H1 (cell line): ENCODE measurements around the gene RPL19. TPM values are rescaled to one million over a fixed set of nuclear protein-coding genes. Genes with fewer than 3 reads are reported as not detected.

Experiments
- CTCF ChIA-PET: fragments of 300-600 bp; sonication (Branson Sonifier 250); formaldehyde crosslinking; loops from one replicate; lab custom pipeline; 2021; ENCODE audit not compliant: partially characterized antibody; lab: Charles Lee
- POLR2A ChIA-PET: fragments of 300-600 bp; sonication (Branson Sonifier 250); formaldehyde crosslinking; loops from one replicate; lab custom pipeline; 2021; ENCODE audit warnings: inconsistent platforms; ENCODE audit not compliant: partially characterized antibody; lab: Charles Lee
- DNase-seq, 2 experiments: peaks; one replicate each; pipeline versions ENCODE4 v3.0.0 to v3.0.0-alpha.2; 2010 to 2022; ENCODE audit warnings: low spot score in 2 of 2, low read depth in 1 of 2, mixed read lengths in 1 of 2
- FAIRE-seq: peaks from 2 replicates; lab custom pipeline; 2011; peaks lifted over from hg19 to GRCh38; lab: Jason Lieb, UNC
- H2AFZ ChIP-seq: 2 replicates; pipeline ENCODE4 v1.8.1; 2012; ENCODE audit warnings: low read length, inconsistent platforms
- H2AK5ac ChIP-seq: 2 replicates; pipeline ENCODE4 v1.6.1; 2013; ENCODE audit warnings: low read depth, low read length
- H2BK120ac ChIP-seq: replicated peaks from 2 replicates; pipeline ENCODE3; 2013; ENCODE audit warnings: low read depth, low read length, inconsistent platforms
- H2BK12ac ChIP-seq: 2 replicates; pipeline ENCODE4 v1.6.1; 2013; ENCODE audit warnings: low read depth, low read length
- H2BK15ac ChIP-seq: 2 replicates; pipeline ENCODE4 v1.6.1; 2013; ENCODE audit warnings: low read length
- H2BK20ac ChIP-seq: 2 replicates; pipeline ENCODE4 v1.6.1; 2013; ENCODE audit warnings: low read length
- H2BK5ac ChIP-seq: 2 replicates; pipeline ENCODE4 v1.6.1; 2013; ENCODE audit warnings: low read depth, low read length
- H3K14ac ChIP-seq: 2 replicates; pipeline ENCODE4 v1.6.1; 2013; ENCODE audit warnings: inconsistent platforms; ENCODE audit not compliant: insufficient read length
- H3K18ac ChIP-seq: 2 replicates; pipeline ENCODE4 v1.6.1; 2013; ENCODE audit warnings: low read length; ENCODE audit errors: extremely low read depth
- H3K23ac ChIP-seq: 2 replicates; pipeline ENCODE4 v1.6.1; 2013; ENCODE audit warnings: inconsistent platforms; ENCODE audit not compliant: insufficient read length
- H3K23me2 ChIP-seq: 2 replicates; pipeline ENCODE4 v1.6.1; 2013; ENCODE audit warnings: low read depth, low read length
- H3K27ac ChIP-seq: 2 replicates; pipeline ENCODE4 v1.6.1; 2011; ENCODE audit warnings: low read depth, low read length, inconsistent platforms
- H3K27me3 ChIP-seq, 4 experiments: replicated peaks in 1 of 4; 1 replicate in 1 of 4; 2 replicates in 3 of 4; pipeline versions ENCODE4 v1.6.1 to v1.8.1; 2011 to 2013; ENCODE audit warnings: low read length in 3 of 4, mild to moderate bottlenecking in 3 of 4, inconsistent platforms in 2 of 4, mixed read lengths in 2 of 4, moderate library complexity in 1 of 4; ENCODE audit not compliant: control insufficient read depth in 3 of 4, insufficient read depth in 3 of 4; ENCODE audit errors: extremely low read depth in 1 of 4
- H3K36me3 ChIP-seq, 4 experiments: 2 replicates each; pipeline versions ENCODE4 v1.6.1 to v1.8.1; 2011 to 2013; ENCODE audit warnings: mild to moderate bottlenecking in 4 of 4, low read length in 3 of 4, moderate library complexity in 2 of 4, control low read depth in 1 of 4, inconsistent platforms in 1 of 4; ENCODE audit not compliant: insufficient read depth in 4 of 4, control insufficient read depth in 2 of 4
- H3K4ac ChIP-seq: replicated peaks from 2 replicates; pipeline ENCODE3; 2013; ENCODE audit warnings: low read length, low read depth, mixed read lengths, inconsistent platforms; ENCODE audit not compliant: insufficient read length
- H3K4me1 ChIP-seq, 4 experiments: replicated peaks in 1 of 4; 1 replicate in 1 of 4; 2 replicates in 3 of 4; pipeline versions ENCODE4 v1.6.1 to v1.8.1; 2011 to 2013; ENCODE audit warnings: low read length in 3 of 4, inconsistent platforms in 2 of 4, mixed read lengths in 1 of 4; ENCODE audit not compliant: insufficient read depth in 4 of 4, control insufficient read depth in 3 of 4
- H3K4me2 ChIP-seq, 2 experiments: 2 replicates each; pipeline versions ENCODE4 v1.6.1 to v1.8.1; 2011 to 2013; ENCODE audit warnings: low read depth in 2 of 2, low read length in 2 of 2, control low read depth in 1 of 2, inconsistent platforms in 1 of 2, mild to moderate bottlenecking in 1 of 2; ENCODE audit not compliant: insufficient read depth in 1 of 2
- H3K4me3 ChIP-seq, 4 experiments: fragments of 200-600, 300-600 bp in 1 of 4; sonication (generic), shearing (Covaris generic), sonication (Bioruptor Twin) in 1 of 4; 2 replicates each; pipeline versions ENCODE4 v1.5.1 to v1.8.1; 2011 to 2016; ENCODE audit warnings: low read length in 4 of 4, low read depth in 3 of 4, control low read depth in 2 of 4, inconsistent platforms in 2 of 4, mild to moderate bottlenecking in 2 of 4, mixed read lengths in 1 of 4, moderate library complexity in 1 of 4; ENCODE audit not compliant: insufficient read depth in 2 of 4; ENCODE audit errors: extremely low read depth in 1 of 4
- H3K56ac ChIP-seq: replicated peaks from 2 replicates; pipeline ENCODE3; 2013; ENCODE audit warnings: low read depth, mild to moderate bottlenecking, mixed read lengths, low read length, inconsistent platforms; ENCODE audit not compliant: insufficient read length
- H3K79me1 ChIP-seq: 2 replicates; pipeline ENCODE4 v1.6.1; 2013; ENCODE audit warnings: low read depth, low read length, control low read depth
- H3K79me2 ChIP-seq, 2 experiments: 2 replicates each; pipeline versions ENCODE4 v1.6.1 to v1.8.1; 2012 to 2013; ENCODE audit warnings: low read length in 2 of 2, mild to moderate bottlenecking in 2 of 2, inconsistent platforms in 1 of 2; ENCODE audit not compliant: insufficient read depth in 2 of 2, control insufficient read depth in 1 of 2
- H3K9ac ChIP-seq, 4 experiments: replicated peaks in 1 of 4; 1 replicate in 1 of 4; 2 replicates in 3 of 4; pipeline versions ENCODE4 v1.6.1 to v1.8.1; 2011 to 2013; ENCODE audit warnings: low read depth in 3 of 4, low read length in 3 of 4, control low read depth in 2 of 4, mild to moderate bottlenecking in 2 of 4, moderate library complexity in 2 of 4, inconsistent platforms in 1 of 4; ENCODE audit errors: extremely low read depth in 1 of 4
- H3K9me3 ChIP-seq, 2 experiments: 2 replicates each; pipeline versions ENCODE4 v1.6.1 to v1.8.1; 2012 to 2013; ENCODE audit warnings: mild to moderate bottlenecking in 2 of 2, moderate library complexity in 2 of 2, control low read depth in 1 of 2, inconsistent platforms in 1 of 2, low read depth in 1 of 2, low read length in 1 of 2, mixed read lengths in 1 of 2; ENCODE audit not compliant: insufficient read depth in 2 of 2
- H4K20me1 ChIP-seq, 2 experiments: replicated peaks in 1 of 2; 2 replicates each; pipeline versions ENCODE3 to v1.8.1; 2011 to 2013; ENCODE audit warnings: inconsistent platforms in 2 of 2, low read length in 2 of 2, mild to moderate bottlenecking in 1 of 2; ENCODE audit not compliant: insufficient read depth in 2 of 2, control insufficient read depth in 1 of 2
- H4K5ac ChIP-seq: 2 replicates; pipeline ENCODE4 v1.6.1; 2013; ENCODE audit warnings: low read length, low read depth, mixed read lengths, inconsistent platforms; ENCODE audit not compliant: insufficient read length
- H4K8ac ChIP-seq: 2 replicates; pipeline ENCODE4 v1.8.0; 2013; ENCODE audit warnings: mild to moderate bottlenecking, moderate library complexity, low read length, inconsistent platforms; ENCODE audit not compliant: insufficient read depth; ENCODE audit errors: extremely low read depth
- H4K91ac ChIP-seq: replicated peaks from 2 replicates; pipeline ENCODE3; 2013; ENCODE audit warnings: low read length, mixed read lengths, inconsistent platforms; ENCODE audit not compliant: insufficient read length
- CEBPB ChIP-seq: IDR thresholded peaks from 2 replicates; pipeline ENCODE4 v1.6.1; 2012; ENCODE audit warnings: low read depth, low read length
- JUN ChIP-seq: IDR thresholded peaks from 2 replicates; pipeline ENCODE4 v1.6.1; 2011; ENCODE audit warnings: low read depth, mild to moderate bottlenecking, improper control_type of control experiment, low read length
- KDM5A ChIP-seq: fragments of 200-600 bp; IDR thresholded peaks from 2 replicates; pipeline ENCODE4 v1.7.1; 2012; ENCODE audit warnings: mild to moderate bottlenecking, low read length, inconsistent platforms, mixed read lengths
- SIN3A ChIP-seq, 2 experiments: IDR thresholded peaks in 1 of 2; conservative IDR thresholded peaks in 1 of 2; 2 replicates each; pipeline ENCODE4 v1.6.1; 2011 to 2012; ENCODE audit warnings: low read length in 2 of 2, improper control_type of control experiment in 1 of 2, low read depth in 1 of 2, mild to moderate bottlenecking in 1 of 2
- SP2 ChIP-seq: IDR thresholded peaks from 2 replicates; pipeline ENCODE4 v1.6.1; 2012; ENCODE audit warnings: mild to moderate bottlenecking, low read length, inconsistent platforms
- SRF ChIP-seq: IDR thresholded peaks from 2 replicates; pipeline ENCODE4 v1.6.1; 2011; ENCODE audit warnings: mild to moderate bottlenecking, low read depth, low read length, moderate library complexity
- TBP ChIP-seq: IDR thresholded peaks from 2 replicates; pipeline ENCODE4 v1.6.1; 2011; ENCODE audit warnings: low read depth, low read length, improper control_type of control experiment
- TEAD4 ChIP-seq: IDR thresholded peaks from 2 replicates; pipeline ENCODE4 v1.6.1; 2012; ENCODE audit warnings: low read depth, low read length, inconsistent platforms, mixed read lengths
- WGBS, 2 experiments: shearing (Covaris generic) in 1 of 2; methylation state at CpG; one replicate each; pipeline versions ENCODE4 v1.1.6 to v1.1.7; 2013 to 2015; ENCODE audit warnings: low lambda C conversion rate in 2 of 2, mixed read lengths in 2 of 2, inconsistent platforms in 1 of 2, low coverage in 1 of 2, missing lambda C conversion rate in 1 of 2; ENCODE audit not compliant: insufficient replicate concordance in 2 of 2, insufficient coverage in 1 of 2, insufficient read length in 1 of 2; ENCODE audit errors: extremely low coverage in 1 of 2, missing lambda C conversion rate in 1 of 2; 5-methylcytosine and 5-hydroxymethylcytosine counted together
- polyA plus RNA-seq, 7 experiments: library from polyadenylated mRNA; depleted of rRNA in 3 of 7; stranded (reverse) in 5 of 7; unstranded in 2 of 7; fragments of >200 nt in 5 of 7; fragments of 200-250 nt in 2 of 7; gene quantifications; 1 replicate in 5 of 7; 2 replicates in 1 of 7; 4 replicates in 1 of 7; pipeline versions ENCODE4 v1.2.1 to v1.2.3, GENCODE V29; 2011 to 2013; ENCODE audit warnings: missing spikeins in 2 of 7, mixed read lengths in 2 of 7
- total RNA-seq: library from RNA; stranded (reverse); fragmentation: NEBNext Ultra II Directional; extraction: Animal tissue kit (Norgen Biotek cat#: 25700); gene quantifications from 2 replicates; pipeline ENCODE4 v1.2.1, GENCODE V29; 2021
- TF ChIP-seq, protein P1 (sequence below): IDR thresholded peaks from 2 replicates; pipeline ENCODE4 v1.6.1; 2011; ENCODE audit warnings: low read depth, mild to moderate bottlenecking, low read length; ENCODE audit not compliant: insufficient read depth

RPL19 gene
- total and polyA plus RNA-seq, 2 of the 8 experiments (the other 6 are each of a cell fraction or from before 2014, with no cell fraction given), result 2,108 to 2,182 TPM

DNA sequence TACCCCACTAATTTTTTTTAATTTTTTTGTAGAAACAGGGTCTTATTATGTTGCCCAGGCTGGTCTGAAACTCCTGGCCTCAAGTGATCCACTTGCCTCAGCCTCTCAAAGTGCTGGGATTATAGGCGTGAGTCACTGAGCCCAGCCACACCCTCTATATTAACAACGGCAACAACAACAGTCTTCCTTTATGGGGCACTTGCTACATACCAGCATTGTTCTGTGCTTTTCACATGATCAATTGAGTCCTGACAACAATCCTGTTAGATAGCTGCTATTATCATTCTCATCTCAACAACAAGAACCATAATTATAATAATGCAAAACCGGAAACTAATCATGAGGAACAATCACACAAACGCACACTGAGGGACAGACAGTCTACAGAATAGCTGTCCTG is 21.5 kb upstream of the RPL19 start:
- Histone ChIP-seq H3K18ac (no peak overlapping the region), H4K8ac (no peak overlapping the region), H4K5ac (no peak overlapping the region), H3K4me3 (no peak overlapping the region), H3K9me3 (no peaks in the 10 kb centered on the region), H3K56ac (no peak overlapping the region), H3K27me3 (no peaks in the 10 kb centered on the region), H2AK5ac (no peak overlapping the region), H3K36me3 (peaks cover 8 to 27% (median 11%) of the 10 kb centered on the region in 4 experiments), H3K14ac (no peak overlapping the region), H3K4me1 (peaks cover 0 to 13% (median 10%) of the 10 kb centered on the region in 4 experiments; a peak in 6 of 7 replicates), H3K9ac (no peak overlapping the region), H4K91ac (no peak overlapping the region), H3K23me2 (no peaks in the 10 kb centered on the region), H3K79me1 (no peaks in the 10 kb centered on the region; the same call in 1 of the 2 replicates), H2BK20ac (no peak overlapping the region), H3K4ac (no peak overlapping the region), H2AFZ (no peak overlapping the region), H2BK120ac (no peak overlapping the region), H3K79me2 (no peaks in the 10 kb centered on the region), H3K27ac (no peak overlapping the region), H4K20me1 (peaks cover 0 to 7% of the 10 kb centered on the region in 2 experiments), H3K4me2 (no peak overlapping the region), H2BK12ac (no peak overlapping the region), H2BK5ac (no peak overlapping the region), H3K23ac (no peak overlapping the region), H2BK15ac (no peak overlapping the region)
- DNase-seq, result no peak
- ChIA-PET CTCF (interaction anchor here (0.9 to 7.8 kb wide), 5 partner anchors 16 to 195 kb away, joined by 4 to 151 read pairs (median 5); partner anchors contain the start of genes ARL5C and PLXDC1), POLR2A (interaction anchor here (1.1 to 2.6 kb wide), 4 partner anchors 13 to 24 kb away, joined by 3 to 14 read pairs (median 5); partner anchors contain the start of genes ARL5C and RPL19)
- 81% methylated on average over 4 of the region's 4 CpGs; no CpG with 5 or more reads in 1 of the 2 experiments for WGBS, 2 experiments
- no peak for TF ChIP-seq TEAD4
- TF ChIP-seq TBP, result no peak
- no peak for TF ChIP-seq SIN3A (conservative IDR thresholded peaks at IDR 0.05 in 1 of 2, IDR thresholded peaks at IDR 0.05 in 1 of 2; ENCODE audit: low read depth in 1 of 2, low read length in 2 of 2)
- TF ChIP-seq, protein P1, sequence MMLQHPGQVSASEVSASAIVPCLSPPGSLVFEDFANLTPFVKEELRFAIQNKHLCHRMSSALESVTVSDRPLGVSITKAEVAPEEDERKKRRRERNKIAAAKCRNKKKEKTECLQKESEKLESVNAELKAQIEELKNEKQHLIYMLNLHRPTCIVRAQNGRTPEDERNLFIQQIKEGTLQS, result no peak
- no peak for TF ChIP-seq JUN
- no peak for TF ChIP-seq KDM5A
- TF ChIP-seq CEBPB, result no peak
- TF ChIP-seq SP2, result no peak
- TF ChIP-seq SRF, result no peak
- FAIRE-seq, result no peak
